HG02759 (cell line): ENCODE results near the gene CCDC102A.
"Not testable (repeated sequence)": the region's sequence is repeated elsewhere in the genome, so short reads cannot be mapped to it uniquely, and the experiment has no call there.

ENCODE experiments used
- ATAC-seq: cut with Tn5 transposase; IDR thresholded peaks from one replicate; pipeline ENCODE4 v1.9.1; 2021; ENCODE audit warnings: mild to moderate bottlenecking, moderate library complexity; ENCODE audit not compliant: unreplicated experiment

CCDC102A gene

DNA sequence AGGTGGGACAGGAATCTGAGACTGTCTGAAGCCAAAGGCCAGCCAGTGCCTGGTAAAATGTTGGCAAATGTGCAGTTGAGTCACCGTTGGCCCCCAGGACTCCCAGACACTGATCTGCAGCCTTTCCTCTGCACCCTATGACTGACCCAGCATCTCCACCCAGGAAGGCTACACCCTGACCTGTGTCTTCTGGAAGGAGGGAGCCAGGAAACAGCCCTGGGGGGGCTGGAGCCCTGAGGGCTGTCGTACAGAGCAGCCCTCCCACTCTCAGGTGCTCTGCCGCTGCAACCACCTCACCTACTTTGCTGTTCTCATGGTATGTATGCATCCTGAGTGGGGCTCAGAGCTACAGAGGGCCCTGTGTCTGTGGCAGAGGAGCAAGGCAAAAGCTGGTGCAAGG, 30.1 kb upstream of the CCDC102A start:
- ATAC-seq: no peak

DNA sequence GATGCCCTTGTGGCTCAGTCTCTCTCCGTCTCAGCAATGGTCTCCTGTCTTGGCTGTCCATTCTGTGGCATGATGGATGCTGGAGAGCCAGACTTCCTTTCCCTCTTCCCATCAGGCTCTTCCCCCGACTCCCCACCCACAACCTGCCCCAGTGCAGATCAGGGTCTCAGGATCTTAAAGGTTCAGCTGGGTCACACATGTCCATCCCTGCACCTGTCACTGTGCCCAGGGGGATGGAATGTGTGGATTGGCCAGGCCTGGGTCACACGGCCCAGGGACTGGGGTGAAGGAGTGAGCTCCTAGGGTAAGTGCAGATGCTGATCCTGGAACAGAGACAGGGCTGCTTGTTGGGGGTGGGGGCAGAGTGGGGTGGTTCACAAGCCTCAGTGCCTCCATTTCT, 29.1 kb upstream of the CCDC102A start:
- no peak for ATAC-seq

DNA sequence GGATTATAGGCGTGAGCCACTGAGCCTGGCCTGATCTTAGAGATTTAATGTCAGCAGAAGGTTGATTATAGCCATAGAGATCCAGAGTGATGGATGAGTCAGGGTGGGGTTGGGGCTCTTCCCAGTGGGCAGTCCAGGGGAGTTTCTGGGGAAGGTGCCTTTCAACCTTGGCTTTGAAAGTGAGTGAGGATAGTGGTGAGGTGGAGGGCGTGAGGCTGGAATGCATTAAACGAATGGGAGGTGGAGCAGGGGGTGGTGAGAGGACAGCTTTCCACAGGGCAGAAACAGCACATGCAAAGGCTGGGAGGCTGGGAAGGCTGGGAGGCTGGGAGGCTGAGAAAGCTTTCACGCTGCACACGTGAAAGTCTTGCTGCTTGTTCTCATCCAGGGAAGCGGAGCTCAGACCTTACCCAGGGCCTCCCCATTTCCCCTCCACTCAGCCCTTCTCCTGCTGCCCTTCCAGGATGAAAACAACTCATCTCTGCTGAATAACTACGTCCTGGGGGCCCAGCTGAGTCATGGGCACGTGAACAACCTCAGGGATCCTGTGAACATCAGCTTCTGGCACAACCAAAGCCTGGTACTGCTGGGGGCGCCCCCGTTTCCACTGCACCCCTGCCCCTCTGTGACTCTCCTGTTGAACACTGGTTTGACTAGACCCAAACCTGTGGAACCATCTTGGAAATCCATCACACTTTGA, 28.4 kb upstream of the CCDC102A start:
- no peak for ATAC-seq

GRCh38 chr16:57563761-57564160, 27.4 kb upstream of the CCDC102A start:
- no peak for ATAC-seq

GRCh38 chr16:57563487-57563750, 27.0 kb upstream of the CCDC102A start:
- no peak for ATAC-seq

DNA sequence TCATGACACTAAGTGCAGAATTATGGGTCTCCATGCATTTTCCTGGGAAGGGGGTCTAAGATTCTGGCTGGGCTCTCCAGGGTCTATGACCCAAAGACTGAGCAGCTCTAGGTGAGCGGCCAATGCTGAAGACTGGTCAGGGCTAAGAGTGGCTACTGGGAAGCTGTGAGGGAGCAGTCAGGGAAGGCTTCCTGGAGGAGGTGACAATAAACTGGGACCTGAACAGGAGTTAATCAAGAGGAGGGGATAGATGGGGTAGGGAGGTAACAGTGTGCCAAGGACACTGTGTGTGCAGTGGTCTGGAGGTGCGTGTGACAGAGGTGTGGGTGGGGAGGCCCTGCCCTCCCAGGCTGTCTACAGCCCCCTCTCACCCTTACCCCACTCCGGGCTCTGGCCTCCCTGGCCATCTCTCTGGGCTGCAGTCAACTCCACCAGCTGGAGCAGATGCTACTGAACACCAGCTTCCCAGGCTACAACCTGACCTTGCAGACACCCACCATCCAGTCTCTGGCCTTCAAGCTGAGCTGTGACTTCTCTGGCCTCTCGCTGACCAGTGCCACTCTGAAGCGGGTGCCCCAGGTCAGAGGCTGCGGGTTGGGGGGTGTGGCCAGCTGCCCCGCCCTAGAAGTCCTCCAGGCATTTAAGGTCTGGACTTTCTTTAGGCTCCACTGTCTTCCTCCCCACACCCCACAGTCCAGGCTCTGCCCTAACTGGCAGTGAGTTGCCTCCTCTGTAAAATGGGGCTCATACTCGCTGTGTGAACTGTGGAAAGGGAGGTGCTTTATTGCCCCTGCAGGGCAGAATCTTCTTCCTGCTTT, 26.5 kb upstream of the CCDC102A start:
- ATAC-seq: no peak

DNA sequence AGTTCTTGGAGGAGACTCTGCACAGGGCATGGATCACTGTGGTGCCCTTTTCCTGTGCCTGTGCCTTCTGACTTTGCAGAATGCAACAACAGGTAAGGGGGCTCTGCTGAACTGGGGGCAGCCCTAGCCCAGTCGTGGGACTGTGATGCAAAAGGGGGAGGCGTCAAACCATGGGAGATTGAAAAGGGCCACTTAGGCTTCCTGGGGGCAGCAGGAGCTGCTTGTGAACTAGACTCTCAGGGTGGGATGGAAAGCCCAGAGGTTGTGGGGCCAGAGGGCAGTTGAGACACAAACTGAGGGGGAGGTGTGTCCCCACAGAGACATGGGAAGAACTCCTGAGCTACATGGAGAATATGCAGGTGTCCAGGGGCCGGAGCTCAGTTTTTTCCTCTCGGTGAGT, 25.7 kb upstream of the CCDC102A start:
- ATAC-seq: no peak

- no peak for ATAC-seq
Observed at GRCh38 chr16:57559072-57559790, 22.9 kb upstream of the CCDC102A start.

DNA sequence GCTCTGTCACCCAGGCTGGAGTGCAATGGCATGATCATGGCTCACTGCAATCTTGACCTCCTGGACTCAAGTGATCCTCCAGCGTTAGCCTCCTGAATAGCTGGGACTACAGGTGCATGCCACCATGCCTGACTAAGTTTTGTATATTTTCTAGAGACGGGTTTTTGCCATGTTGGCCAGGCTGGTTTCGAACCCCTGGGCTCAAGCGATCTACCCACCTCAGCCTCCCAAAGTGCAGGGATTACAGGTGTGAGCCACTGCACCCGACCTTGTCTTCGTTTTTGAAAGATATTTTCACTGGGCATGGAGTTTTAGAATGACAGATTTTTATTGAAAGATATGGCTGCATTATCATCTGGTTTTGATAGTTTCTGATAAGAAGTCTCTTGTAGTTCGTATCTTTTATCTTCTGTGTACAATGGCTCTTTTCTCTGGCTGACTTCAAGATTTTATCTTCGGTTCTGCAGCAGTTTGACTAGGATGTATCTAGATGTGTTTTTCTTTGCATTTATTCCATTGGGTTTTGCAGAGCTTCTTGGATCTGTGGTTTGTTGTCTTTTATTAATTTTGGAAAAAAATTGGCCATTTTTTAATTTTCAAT, 20.7 kb upstream of the CCDC102A start:
- no peak for ATAC-seq

GRCh38 chr16:57555831-57556230, 19.5 kb upstream of the CCDC102A start:
- no peak for ATAC-seq

- ATAC-seq: no peak
Observed at GRCh38 chr16:57551057-57551456, 14.7 kb upstream of the CCDC102A start.

GRCh38 chr16:57549730-57550129, 13.4 kb upstream of the CCDC102A start:
- ATAC-seq: no peak

GRCh38 chr16:57548408-57548807, 12.0 kb upstream of the CCDC102A start:
- ATAC-seq: no peak

DNA sequence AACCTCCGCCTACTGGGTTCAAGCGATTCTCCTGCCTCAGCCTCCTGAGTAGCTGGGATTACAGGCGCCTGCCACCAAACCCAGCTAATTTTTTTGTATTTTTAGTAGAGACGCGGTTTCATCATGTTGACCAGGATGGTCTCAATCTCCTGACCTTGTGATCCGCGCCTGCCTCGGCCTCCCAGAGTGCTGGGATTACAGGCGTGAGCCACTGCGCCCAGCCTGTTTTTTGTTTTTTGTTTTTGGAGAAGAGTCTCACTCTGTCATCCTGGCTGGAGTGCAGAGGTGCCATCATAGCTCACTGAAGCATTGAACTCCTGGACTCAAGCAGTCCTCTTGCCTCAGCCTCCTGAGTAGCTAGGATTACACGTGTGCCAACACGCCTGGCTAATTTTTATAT, 11.2 kb upstream of the CCDC102A start:
- ATAC-seq: not testable (repeated sequence)

DNA sequence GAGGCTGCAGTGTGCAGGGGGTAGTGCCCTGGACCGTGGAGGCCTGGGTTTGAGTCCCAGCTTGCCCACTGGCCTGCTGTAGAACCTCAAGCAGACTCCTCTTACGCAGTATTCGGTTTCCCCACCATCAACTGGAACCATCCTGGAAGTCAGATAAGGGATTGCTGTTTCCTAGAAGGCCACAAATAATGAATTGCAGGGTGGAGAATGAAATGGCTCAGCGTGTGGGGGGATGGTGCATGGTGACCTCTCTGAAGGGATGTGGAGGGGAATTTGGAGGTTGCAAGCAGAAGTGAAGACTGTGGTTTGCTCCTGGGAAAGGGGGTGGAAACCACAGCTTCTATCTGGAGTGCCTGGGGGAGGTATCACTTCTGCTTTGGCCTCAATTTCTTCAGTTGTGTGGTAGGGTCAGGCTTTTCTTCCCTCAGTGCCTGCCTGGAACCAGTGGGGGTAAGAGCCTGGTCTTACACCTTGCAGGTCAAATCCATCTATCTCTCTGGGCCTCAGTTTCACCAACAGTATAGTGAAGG, 7.8 kb upstream of the CCDC102A start:
- peak; percentile 80 for ATAC-seq

DNA sequence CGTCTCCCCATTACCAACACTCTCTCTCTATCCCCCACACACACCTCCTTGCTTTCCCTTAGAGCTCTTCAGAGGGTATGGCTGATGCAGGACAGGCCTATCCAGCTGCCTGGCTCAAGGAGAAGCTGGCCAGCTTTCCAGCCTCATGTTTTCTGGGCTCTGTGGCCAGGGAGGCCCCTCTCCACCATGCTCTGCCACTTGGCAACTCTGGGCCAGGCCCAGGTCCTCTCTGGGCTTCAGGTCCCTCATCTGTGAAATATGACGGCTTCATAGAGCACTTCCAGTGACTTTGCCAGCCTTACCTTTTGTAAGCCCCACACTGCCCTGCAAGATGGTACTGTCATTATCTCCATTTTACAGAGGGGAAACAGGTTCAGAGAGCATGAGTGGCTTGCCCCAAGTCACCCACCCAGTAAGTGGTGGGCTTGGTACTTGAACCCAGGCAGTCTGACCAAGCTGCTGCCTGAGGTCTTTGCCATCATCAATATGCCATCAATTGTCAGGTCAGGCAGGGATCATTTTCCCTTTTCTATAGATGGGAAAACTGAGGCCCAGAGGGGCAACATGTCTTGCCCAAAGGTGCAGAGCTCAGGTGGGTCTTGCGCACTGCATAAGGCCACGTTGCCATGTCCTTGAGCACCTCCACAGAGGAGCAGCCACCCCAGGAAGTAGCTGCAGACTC, 5.5 kb upstream of the CCDC102A start:
- no peak for ATAC-seq

DNA sequence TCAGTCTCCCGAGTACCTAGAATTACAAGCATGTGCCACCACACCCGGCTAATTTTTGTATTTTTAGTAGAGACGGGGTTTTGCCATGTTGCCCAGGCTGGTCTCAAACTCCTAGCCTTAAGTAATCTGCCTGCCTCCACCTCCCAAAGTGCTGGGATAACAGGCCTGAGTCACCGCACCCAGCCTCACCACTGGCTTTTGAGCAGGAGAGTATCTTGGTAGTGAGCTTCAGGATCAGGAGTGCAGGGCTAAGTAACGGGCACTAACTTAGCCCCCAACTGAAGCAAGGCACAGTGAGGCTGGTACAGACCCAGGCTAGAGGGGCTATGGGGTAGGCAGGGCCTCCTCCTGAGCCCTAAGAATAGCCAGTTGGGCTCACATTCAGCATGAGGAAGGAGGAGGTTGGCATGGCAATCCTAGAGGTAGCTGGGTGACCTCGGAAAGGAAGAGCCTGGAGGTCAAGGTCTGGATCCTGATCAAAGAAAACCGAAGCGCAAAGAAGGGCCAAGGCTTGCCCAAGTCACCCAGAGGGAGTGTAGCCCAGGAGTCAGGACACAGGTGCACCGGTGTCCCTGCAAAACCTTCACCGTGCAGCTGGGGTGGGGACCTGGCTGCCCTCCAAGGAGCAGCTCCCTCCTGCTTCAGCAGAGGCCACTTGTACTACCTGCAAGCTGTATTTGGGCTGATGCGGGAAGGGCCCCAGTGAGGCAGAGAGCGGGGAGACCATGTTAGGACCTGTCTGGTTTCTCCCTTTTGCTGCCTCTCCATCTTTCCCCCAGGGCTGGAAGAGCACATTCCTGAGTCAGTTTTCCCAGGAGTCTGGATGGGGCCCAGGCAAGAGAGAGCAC, 4.8 kb upstream of the CCDC102A start:
- no peak for ATAC-seq

- ATAC-seq: no peak
Observed at GRCh38 chr16:57540387-57540786, 4.0 kb upstream of the CCDC102A start.

DNA sequence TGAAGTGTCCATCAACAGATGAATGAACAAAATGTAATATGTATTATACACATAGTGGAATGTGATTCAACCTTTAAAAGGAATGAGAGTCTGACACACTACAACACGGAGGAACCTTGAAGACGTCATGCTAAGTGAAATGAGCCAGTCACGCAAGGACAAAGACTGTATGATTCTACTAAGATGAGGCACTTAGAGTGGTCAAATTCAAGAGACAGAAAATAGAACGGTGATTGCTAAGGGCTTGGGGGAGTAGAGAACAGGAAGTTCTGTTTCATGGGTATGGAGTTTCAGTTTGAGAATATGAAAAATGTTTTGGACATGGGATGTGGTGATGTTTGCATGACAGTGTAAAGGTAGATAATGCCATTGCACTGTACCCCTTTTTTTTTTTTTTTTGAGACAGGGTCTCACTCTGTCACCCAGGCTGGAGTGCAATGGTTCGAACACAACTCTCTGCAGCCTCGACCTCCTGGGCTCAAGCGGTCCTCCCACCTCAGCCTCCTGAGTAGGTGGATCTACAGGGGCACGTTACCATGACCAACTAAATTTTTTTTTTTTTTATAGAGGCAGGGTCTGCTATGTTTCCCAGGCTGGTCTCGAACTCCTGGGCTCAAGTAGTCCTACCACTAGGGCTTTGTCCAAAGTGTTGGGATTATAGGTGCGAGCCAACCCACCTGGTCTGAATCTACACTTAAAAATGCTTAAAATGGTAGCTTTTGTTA, 2.9 kb upstream of the CCDC102A start:
- peak; percentile 50 for ATAC-seq
